ENCODE measurements around the gene CSRP3.

- TF ChIP-seq CTCF (tag by site-specific recombination; IDR thresholded peaks at IDR 0.05) (no peak), ZNF747 (tag by site-specific recombination; IDR thresholded peaks at IDR 0.05) (no peak), ZNF354C (tag by site-specific recombination; IDR thresholded peaks at IDR 0.05; ENCODE audit: borderline replicate concordance, low read depth) (no peak), KLF17 (tag by site-specific recombination; IDR thresholded peaks at IDR 0.05) (no peak), REPIN1 (tag by site-specific recombination; IDR thresholded peaks at IDR 0.05; ENCODE audit: low read depth) (no peak), ZNF274 (IDR thresholded peaks at IDR 0.05; ENCODE audit: low read length) (no peak), ZNF274 (tag by site-specific recombination; IDR thresholded peaks at IDR 0.05; ENCODE audit: borderline replicate concordance) (no peak), REST (tag by site-specific recombination; IDR thresholded peaks at IDR 0.05) (no peak), SCRT1 (tag by site-specific recombination; IDR thresholded peaks at IDR 0.05; ENCODE audit: borderline replicate concordance) (no peak), ZNF148 (tag by site-specific recombination; IDR thresholded peaks at IDR 0.05; ENCODE audit: borderline replicate concordance) (no peak)
These were observed at the start of gene CSRP3 for GRCh38 chr11:19201737-19202605.

Measured in HEK293 (cell line).